SJCRH30 (cell line): Measurements from ENCODE around the gene MBOAT2. TPM values are rescaled to one million over a fixed set of nuclear protein-coding genes. Genes with fewer than 3 reads are reported as not detected.

Source experiments
- DNase-seq, 2 experiments: peaks; one replicate each; pipeline ENCODE4 v3.0.0-alpha.2; 2015 to 2020
- H3K27ac ChIP-seq: fragments of 250-450 bp; sonication (Bioruptor Pico); 2 replicates; pipeline ENCODE4 v1.5.1; 2020; ENCODE audit warnings: mild to moderate bottlenecking, moderate library complexity
- H3K27me3 ChIP-seq: fragments of 250-450 bp; sonication (Bioruptor Pico); 2 replicates; pipeline ENCODE4 v1.5.1; 2020; ENCODE audit warnings: mild to moderate bottlenecking, moderate library complexity
- H3K36me3 ChIP-seq: fragments of 250-450 bp; sonication (Bioruptor Pico); 2 replicates; pipeline ENCODE4 v1.5.1; 2020; ENCODE audit warnings: mild to moderate bottlenecking, moderate library complexity
- H3K4me1 ChIP-seq: fragments of 250-450 bp; sonication (Bioruptor Pico); 2 replicates; pipeline ENCODE4 v1.5.1; 2020; ENCODE audit warnings: mild to moderate bottlenecking, moderate library complexity
- H3K4me3 ChIP-seq: fragments of 250-450 bp; sonication (Bioruptor Pico); 2 replicates; pipeline ENCODE4 v1.5.1; 2020; ENCODE audit warnings: mild to moderate bottlenecking, moderate library complexity
- H3K9me3 ChIP-seq: fragments of 250-450 bp; sonication (Bioruptor Pico); replicated peaks from 2 replicates; pipeline ENCODE4 v1.5.1; 2020; ENCODE audit warnings: mild to moderate bottlenecking, moderate library complexity
- total RNA-seq: library from RNA; depleted of rRNA; stranded (reverse); fragments of >200 nt; shearing (Covaris generic); gene quantifications from 2 replicates; pipeline ENCODE4 v1.2.3, GENCODE V29; 2014; rRNA removed

Gene MBOAT2
- total RNA-seq, 1 experiment from 2014 or later: 36.0 TPM

DNA sequence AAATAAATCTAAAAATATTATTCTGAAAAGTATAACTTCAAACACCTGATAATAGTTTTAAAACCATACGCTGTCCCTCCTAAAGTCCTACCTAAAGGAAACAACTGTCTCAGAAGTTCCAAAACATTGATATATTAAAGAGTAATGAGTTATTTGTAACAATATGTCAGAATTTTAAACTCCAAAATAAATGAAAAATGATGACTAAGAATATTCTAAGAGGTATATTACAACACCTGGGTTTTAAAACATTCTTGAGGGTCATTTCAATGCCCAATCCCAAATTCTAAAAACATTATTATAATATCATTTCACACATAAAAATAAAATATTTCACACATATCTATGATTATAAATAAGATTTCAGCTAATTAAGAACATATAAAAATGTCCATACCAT, 186.3 kb downstream of the MBOAT2 start:
- DNase-seq: no peak
- Histone ChIP-seq H3K4me1 (no peaks in the 10 kb centered on the region), H3K9me3 (no peaks in the 10 kb centered on the region), H3K27me3 (no peaks in the 10 kb centered on the region), H3K4me3 (no peak overlapping the region), H3K36me3 (peaks cover 7% of the 10 kb centered on the region), H3K27ac (no peak overlapping the region)

DNA sequence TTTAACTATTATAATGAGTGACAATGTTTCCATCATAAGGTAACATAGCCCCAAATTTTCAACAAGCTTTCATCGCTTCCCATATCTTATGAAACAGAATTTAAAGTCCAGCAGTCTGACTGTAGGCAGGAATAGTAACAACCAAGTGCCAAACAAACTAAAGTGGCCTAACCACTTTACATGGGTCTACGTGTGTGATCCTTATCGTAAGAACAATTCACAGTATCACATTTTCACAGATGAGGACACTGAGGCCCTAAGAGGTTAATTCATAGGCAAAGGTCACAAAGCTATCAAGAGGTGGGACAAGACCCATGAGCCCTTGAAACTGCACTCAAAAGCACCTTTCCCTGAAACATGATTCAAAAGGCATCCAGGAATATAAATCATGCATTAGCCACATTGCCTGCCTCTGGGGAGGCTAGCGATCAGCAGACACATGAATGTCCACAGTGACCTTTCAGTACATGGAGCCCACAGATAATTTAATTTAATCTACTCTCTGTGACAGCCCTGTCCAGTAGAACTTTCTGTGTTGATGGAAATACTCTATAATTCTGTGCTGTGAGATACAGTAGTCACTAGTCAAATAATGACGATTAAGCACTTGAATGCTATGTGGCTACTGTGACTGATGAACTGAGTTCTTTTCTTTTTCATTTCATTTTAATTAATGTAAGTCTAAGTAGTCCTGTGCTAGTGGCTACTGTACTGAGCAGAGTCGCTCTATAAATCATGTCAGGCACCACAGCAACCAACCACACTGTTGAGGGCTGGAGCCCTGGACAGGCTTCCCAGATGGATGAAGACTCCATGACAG, 196.4 kb downstream of the MBOAT2 start:
- H3K36me3 ChIP-seq: peaks cover 20% of the 10 kb centered on the region
- 0 out of 2 replicates have a peak, but pooled peaks cover 2% of the 10 kb centered on the region for H3K4me1 ChIP-seq

GRCh38 chr2:8805278-8806210, 197.9 kb downstream of the MBOAT2 start:
- Histone ChIP-seq H3K4me3 (no peak overlapping the region), H3K9me3 (no peaks in the 10 kb centered on the region), H3K36me3 (peaks cover 14% of the 10 kb centered on the region), H3K4me1 (0 out of 2 replicates have a peak, but pooled peaks cover 2% of the 10 kb centered on the region), H3K27ac (no peak overlapping the region), H3K27me3 (no peaks in the 10 kb centered on the region)
- no peak for DNase-seq

More for the DNA sequence above, 196.4 kb downstream of the MBOAT2 start:
- no peak for DNase-seq
- H3K27me3 ChIP-seq: no peaks in the 10 kb centered on the region
- no peak overlapping the region for H3K4me3 ChIP-seq
- no peak overlapping the region for H3K27ac ChIP-seq
- no peaks in the 10 kb centered on the region for H3K9me3 ChIP-seq

DNA sequence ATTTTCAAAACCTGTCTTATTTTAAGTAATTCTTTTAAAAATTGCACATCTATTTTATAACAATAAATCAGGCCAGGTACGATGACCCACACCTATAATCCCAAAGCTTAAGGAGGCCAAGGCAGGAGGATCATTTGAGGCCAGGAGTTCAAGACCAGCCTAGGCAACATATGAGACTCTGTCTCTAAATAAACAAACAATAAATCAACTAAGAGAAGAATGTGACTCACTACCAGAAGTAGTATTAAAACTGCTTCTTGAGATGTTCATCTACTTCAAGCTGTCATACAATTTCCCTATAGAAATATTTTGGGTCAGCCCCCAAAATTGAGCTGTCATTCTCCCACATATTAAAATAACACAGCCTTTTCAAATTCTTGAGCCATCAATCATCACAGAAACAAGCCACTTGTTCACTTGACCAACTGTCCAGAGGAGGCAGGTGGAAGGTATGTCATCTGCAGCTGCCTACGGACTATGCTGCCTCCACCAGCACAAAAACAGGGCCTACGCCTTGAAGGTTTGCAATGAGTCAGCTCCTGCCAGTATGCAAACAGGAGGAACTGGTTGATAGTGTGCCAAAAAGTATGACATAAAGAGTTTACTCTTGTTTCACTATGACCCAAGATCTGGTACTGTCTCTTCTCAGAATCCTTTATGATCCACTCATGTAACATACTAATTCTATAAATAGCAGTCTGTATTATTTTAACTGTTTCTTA, 199.7 kb downstream of the MBOAT2 start:
- H3K4me1 ChIP-seq: 0 out of 2 replicates have a peak, but pooled peaks cover 2% of the 10 kb centered on the region
- no peaks in the 10 kb centered on the region for H3K9me3 ChIP-seq
- DNase-seq: peak; percentile 39 to 49
- H3K27me3 ChIP-seq: no peaks in the 10 kb centered on the region
- no peak overlapping the region for H3K4me3 ChIP-seq
- H3K36me3 ChIP-seq: peaks cover 19% of the 10 kb centered on the region
- no peak overlapping the region for H3K27ac ChIP-seq

DNA sequence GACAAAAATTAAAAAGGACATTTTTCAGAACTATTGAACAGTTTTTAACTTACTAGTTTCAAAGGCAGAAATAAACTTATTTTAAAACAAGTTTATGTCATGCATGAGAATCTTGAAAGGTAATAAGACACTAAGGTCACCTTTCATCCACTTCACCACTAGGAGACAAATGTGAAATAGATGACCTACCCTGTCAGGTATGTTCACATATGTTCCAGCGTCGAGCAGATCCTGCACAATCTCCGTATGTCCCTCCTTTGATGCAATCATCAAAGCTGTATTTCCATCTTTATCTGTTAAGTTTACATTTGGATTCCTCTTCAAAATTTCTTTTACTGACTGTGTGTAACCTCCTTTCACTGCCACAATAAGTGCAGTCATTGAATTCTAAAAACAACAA, 200.7 kb downstream of the MBOAT2 start:
- no peaks in the 10 kb centered on the region for H3K9me3 ChIP-seq
- no peak for DNase-seq
- no peak overlapping the region for H3K27ac ChIP-seq
- H3K4me1 ChIP-seq: 0 out of 2 replicates have a peak, but pooled peaks cover 2% of the 10 kb centered on the region
- H3K27me3 ChIP-seq: no peaks in the 10 kb centered on the region
- peaks cover 24% of the 10 kb centered on the region for H3K36me3 ChIP-seq
- no peak overlapping the region for H3K4me3 ChIP-seq

Other genes starting within 250 kb of the MBOAT2 start
- gene KIDINS220, start 166.1 kb downstream of the MBOAT2 start, total RNA-seq: 43.6 and 53.4 TPM in 2 replicates
- 27.8 and 32.6 TPM in 2 replicates for gene ASAP2, start 203.1 kb upstream of the MBOAT2 start, total RNA-seq